ENCODE results near the gene DHX58.
"Not testable (repeated sequence)": the region's sequence is repeated elsewhere in the genome, so short reads cannot be mapped to it uniquely, and the experiment has no call there.

DHX58 gene

DNA sequence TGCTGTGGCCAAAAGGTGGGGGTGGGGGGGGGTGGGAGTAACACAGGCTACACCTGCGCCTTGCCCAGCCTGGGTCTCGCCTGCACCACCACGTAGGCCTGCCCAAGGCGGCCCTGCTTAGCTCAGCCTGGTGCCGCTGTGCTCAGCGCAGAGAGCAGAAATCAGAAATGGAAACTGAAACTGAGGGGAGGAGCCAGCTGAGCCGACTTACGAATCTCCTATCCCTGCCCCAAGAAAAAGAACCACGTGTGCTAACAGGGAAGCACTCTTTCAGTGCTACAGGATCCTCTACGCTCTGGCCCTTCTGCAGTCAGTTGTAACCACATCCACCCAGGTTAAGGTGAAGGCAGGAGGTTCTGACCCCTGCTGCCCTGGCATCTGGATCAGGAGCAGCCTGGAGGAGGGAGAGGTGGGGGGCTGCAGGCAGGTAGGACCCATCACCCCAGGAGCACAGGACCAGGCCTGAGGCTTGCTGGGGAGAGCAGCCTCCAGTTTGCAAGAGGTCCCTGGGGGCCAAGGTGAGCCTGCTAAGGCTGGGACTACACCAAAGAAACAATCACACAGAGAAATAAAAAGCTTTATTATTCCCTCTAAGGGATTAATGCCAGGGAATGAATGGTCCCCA lies at the start of gene DHX58:
TSS of gene DHX58 (minus strand) at position 163 of the 625 bp plus-strand sequence. CDS start 822 bp downstream, outside the sequence.
- Mint-ChIP-seq H3K27me3 (no peaks in the 10 kb centered on the region), H3K4me1 (peaks cover 85% of the 10 kb centered on the region), H3K27ac (peak within 1 kb of the TSS; percentile 95 to 99), H3K4me3 (peak within 1 kb of the TSS; percentile 87 to 94), H3K9me3 (no peaks in the 10 kb centered on the region)
- ATAC-seq: peak; percentile 89
- peak; percentile 77 to 85 for DNase-seq

DNA sequence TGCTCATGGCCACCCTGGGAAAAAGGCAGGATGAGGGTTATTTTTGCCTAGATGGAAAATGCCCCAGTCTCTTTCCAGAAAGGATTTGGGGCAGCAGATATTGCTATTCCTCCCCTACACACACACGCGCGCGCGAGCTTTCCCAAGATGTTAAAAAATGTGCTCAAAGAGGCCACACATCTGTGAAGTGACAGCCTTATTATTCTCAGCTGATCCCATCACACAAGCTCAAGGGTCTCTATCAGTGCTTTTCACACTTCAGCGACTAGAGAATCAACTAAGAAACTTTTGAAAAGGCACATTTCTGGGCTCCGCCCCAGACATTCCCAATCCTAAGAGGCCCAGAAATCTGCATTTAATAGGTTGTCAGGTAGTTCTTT lies 48.0 kb upstream of the DHX58 start:
- no peak overlapping the region for H3K4me3 Mint-ChIP-seq
- H3K27me3 Mint-ChIP-seq: no peaks in the 10 kb centered on the region
- ATAC-seq: no peak
- no peak overlapping the region for H3K27ac Mint-ChIP-seq
- no peak for DNase-seq
- H3K9me3 Mint-ChIP-seq: no peaks in the 10 kb centered on the region
- peaks cover 14% of the 10 kb centered on the region for H3K4me1 Mint-ChIP-seq

DNA sequence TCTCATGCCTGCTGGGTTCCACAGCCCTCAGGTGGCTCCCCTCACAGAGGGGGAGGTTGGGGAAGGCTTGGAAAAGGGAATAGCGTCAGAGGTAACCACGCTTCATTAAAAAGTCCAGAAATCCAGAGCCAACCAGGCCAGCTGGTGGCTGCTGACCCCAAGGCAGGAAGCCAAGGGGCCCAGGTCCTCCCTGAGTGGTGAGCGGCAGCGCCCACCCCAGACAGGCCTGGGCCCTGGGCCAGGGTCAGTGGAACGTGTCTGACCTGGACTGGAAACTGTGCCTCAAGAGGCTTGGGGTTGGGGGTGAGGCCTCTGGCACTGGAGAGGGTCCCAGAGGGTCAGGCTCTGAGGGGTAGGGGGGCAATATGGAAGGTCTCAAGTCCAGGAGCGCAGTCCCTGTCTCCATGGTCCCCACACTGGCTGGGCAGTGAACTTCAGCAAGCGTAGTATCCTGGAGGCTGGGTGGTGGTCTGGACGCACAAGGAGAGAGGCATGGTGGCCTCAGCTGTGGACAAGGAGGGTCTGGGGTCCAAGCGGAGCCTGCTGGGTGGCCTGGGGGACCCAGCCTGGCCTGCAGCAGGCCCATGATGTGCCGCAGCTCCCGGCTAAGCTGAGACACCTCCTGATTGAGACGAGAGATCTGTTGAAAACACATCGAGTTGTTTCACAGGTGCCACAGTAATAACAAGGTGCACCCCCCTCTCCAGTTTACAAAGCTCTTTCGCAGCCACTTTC lies 47.4 kb upstream of the DHX58 start:
- no peak overlapping the region for H3K27ac Mint-ChIP-seq
- no peak for ATAC-seq
- no peak for DNase-seq
- H3K4me1 Mint-ChIP-seq: peaks cover 19% of the 10 kb centered on the region
- no peaks in the 10 kb centered on the region for H3K9me3 Mint-ChIP-seq
- H3K4me3 Mint-ChIP-seq: no peak overlapping the region
- H3K27me3 Mint-ChIP-seq: no peaks in the 10 kb centered on the region

DNA sequence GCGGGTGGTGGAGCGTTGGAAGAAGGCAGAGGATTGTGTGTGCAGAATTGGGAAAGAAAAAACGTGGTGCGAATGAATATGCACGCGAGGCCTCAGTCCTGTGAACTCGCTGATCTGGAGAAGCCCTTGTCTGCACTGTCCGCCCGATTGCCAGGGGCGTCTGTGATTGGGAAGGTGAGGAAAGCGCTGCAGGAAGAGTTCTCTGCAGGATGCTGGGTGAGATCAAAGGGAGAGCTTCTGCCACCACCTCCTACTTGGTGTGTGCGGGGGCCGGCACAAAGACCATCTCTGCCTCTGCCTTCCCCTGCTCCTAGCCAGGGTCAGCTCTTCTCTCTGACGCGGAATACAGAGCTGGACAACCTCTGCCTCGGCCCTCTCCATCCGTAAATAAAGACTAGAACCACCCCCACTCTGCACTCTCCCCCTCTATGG lies 43.1 kb upstream of the DHX58 start:
- Mint-ChIP-seq H3K9me3 (no peaks in the 10 kb centered on the region), H3K4me1 (peaks cover 47% of the 10 kb centered on the region), H3K27me3 (no peaks in the 10 kb centered on the region), H3K4me3 (peak overlapping the region; percentile 78 to 94), H3K27ac (peak overlapping the region in 1 of 2 donors; percentile 97)
- DNase-seq: no peak
- no peak for ATAC-seq

DNA sequence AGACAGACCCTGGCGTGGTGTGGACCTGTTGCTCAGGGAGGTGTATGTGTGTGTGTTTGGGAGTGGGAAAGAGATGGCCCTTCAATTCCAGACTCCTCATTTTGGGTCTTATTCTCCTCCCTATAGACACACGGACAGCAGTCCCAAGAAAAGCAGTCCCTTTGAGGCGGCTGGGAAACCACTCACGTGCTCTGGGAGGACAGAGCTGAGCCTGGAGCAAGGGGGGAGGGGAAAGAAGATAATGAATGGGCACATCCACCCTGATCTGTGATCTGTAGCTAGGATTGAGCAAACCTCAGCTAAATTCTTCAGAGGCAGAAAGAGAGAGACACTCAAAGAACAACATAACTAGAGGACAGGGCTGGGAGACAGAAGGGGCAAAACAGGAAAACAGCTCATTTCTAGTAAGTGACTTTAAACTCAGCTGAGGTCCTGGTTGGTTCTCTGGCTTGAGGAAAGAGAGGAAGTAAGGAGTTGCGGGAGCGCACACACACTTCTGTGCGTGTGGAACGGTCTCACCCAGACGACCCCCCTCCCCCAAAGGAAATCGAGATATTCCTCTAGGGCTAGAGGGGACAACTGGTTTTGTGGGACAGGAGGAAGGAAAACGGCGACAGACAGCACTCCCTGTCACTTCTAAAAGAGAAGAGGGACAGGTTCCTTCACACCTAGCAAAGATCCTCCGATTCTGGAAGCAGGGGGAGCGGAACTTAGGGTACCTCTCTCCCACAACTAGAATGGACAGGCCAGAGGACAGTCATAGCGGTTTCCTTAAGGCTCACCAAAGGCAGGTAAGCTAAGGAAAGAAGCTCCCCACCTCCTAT lies 41.6 kb upstream of the DHX58 start:
- peaks cover 47% of the 10 kb centered on the region for H3K4me1 Mint-ChIP-seq
- no peak for ATAC-seq
- peak overlapping the region; percentile 78 to 94 for H3K4me3 Mint-ChIP-seq
- DNase-seq: no peak
- no peaks in the 10 kb centered on the region for H3K9me3 Mint-ChIP-seq
- no peaks in the 10 kb centered on the region for H3K27me3 Mint-ChIP-seq
- H3K27ac Mint-ChIP-seq: peak overlapping the region; percentile 90 to 97

DNA sequence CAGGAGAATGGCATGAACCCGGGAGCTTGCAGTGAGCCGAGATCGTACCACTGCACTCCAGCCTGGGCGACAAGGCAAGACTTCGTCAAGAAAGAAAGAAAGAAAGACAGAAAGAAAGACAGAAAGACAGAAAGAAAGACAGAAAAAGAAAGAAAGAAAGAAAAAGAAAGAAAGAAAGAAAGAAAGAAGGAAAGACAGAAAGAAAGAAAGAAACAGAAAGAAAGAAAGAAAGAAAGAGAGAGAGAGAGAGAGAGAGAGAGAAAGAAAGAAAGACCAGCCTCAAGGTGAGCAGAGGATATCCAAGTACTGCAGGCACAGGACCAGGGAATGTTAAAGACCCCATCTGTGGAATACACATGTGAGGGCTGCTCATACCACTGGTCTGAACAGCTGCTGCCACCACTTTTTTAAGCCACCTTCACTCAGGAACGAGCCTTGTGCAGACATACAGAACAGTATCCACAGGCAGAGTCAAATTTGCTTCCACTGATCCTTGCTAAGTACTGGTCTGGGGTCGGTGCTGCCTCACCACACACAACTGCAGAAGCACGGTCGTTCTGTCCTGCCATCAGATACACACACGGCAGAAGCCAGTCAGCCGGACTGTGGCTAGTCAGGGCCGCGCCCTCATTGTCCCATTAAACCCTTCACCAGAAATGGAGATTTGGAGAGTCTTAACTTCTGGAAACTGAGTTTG lies 34.5 kb upstream of the DHX58 start:
- H3K4me1 Mint-ChIP-seq: peaks cover 32% of the 10 kb centered on the region
- H3K27ac Mint-ChIP-seq: no peak overlapping the region
- ATAC-seq: no peak
- H3K9me3 Mint-ChIP-seq: no peaks in the 10 kb centered on the region
- H3K4me3 Mint-ChIP-seq: no peak overlapping the region
- H3K27me3 Mint-ChIP-seq: no peaks in the 10 kb centered on the region
- DNase-seq: no peak

DNA sequence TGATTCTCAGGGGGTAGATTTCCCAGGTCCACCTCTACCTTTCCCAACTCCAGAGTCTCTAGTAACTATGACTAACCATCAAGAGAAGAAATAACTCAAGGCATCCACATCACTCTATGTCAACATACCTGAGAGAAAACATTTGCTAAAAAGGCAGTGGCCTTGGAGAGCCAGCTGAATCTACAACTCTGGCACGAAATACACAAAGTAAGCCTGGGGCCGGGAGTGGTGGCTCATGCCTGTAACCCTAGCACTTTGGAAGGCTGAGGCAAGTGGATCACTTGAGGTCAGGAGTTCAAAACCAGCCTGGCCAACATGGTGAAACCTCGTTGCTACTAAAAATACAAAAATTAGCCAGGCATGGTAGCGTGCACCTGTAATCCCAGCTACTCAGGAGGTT lies 30.6 kb upstream of the DHX58 start:
- ATAC-seq, H3K27me3 Mint-ChIP-seq, H3K9me3 Mint-ChIP-seq, H3K4me3 Mint-ChIP-seq, DNase-seq: not testable (repeated sequence)
- Mint-ChIP-seq H3K4me1 (peaks cover 30% of the 10 kb centered on the region), H3K27ac (peak overlapping the region in 1 of 2 donors; percentile 65)

DNA sequence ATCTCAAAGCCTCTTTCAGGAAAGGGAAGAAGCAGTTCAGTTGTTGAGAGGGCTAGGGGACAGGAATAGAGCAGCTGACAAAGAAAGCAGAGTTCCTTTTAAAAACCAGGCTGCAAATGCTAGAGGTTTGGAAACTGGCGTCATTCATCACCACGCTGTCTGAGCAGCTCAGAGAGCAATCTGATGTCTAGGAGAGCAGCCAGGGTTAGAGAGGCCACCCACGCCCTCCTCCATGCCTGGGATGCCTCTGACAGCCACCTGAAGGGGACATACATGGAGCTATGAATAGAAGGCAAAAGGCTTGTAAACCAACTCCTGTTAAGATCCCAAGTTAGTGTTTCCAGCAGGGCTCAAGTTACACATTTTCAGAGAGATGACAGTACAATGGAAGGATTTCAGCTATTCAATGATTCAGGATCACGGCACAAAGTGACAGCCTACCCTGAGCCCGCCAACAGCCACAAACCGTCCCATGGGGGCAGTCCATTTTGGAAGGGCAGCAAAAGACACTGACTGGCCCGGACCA lies 29.9 kb upstream of the DHX58 start:
- no peak overlapping the region for H3K4me3 Mint-ChIP-seq
- DNase-seq (no peak), ATAC-seq (no peak)
- peak overlapping the region; percentile 12 to 65 for H3K27ac Mint-ChIP-seq
- peaks cover 33% of the 10 kb centered on the region for H3K4me1 Mint-ChIP-seq
- no peaks in the 10 kb centered on the region for H3K27me3 Mint-ChIP-seq
- no peaks in the 10 kb centered on the region for H3K9me3 Mint-ChIP-seq

DNA sequence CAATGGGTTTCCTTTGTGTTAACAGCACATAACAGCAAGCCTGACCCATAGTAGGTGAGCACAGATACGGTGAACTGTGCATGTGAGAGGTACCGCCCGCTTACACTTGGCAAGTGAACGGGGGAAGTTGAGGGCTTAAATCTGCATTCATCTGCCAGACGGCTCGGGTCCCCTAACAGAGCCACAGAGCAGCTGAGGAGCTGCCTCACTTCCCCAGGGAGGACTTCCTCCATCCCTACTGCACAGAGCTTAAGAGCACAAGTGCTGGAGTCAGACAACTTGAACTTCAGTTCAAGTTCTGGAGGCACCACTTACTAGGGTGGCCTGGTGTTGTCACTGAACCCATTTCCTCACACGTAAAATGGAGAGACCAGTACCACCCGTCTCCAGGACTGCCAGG lies 28.9 kb upstream of the DHX58 start:
- no peak for DNase-seq

DNA sequence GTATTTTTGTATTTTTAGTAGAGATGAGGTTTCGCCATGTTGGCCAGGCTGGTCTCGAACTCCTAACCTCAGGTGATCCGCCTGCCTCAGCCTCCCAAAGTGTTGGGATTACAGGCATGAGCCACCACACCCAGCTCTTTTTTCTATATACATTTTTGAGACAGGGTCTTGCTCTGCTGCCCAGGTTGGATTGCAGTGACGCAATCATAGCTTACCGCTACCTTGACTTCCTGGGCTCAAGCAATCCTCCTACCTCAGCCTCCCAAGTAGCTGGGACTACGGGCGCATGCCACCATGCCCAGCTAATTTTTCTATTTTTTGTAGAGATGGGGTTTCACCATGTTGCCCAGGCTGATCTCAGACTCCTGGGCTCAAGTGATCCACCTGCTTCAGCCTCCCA lies 28.2 kb upstream of the DHX58 start:
- H3K4me3 Mint-ChIP-seq, H3K9me3 Mint-ChIP-seq, H3K27ac Mint-ChIP-seq, H3K27me3 Mint-ChIP-seq, DNase-seq, ATAC-seq: not testable (repeated sequence)
- peaks cover 48% of the 10 kb centered on the region for H3K4me1 Mint-ChIP-seq

More for the DNA sequence above, 28.9 kb upstream of the DHX58 start:
- ATAC-seq: no peak
- peaks cover 41% of the 10 kb centered on the region for H3K4me1 Mint-ChIP-seq
- H3K9me3 Mint-ChIP-seq: no peaks in the 10 kb centered on the region
- H3K4me3 Mint-ChIP-seq: no peak overlapping the region
- no peak overlapping the region for H3K27ac Mint-ChIP-seq
- H3K27me3 Mint-ChIP-seq: no peaks in the 10 kb centered on the region

DNA sequence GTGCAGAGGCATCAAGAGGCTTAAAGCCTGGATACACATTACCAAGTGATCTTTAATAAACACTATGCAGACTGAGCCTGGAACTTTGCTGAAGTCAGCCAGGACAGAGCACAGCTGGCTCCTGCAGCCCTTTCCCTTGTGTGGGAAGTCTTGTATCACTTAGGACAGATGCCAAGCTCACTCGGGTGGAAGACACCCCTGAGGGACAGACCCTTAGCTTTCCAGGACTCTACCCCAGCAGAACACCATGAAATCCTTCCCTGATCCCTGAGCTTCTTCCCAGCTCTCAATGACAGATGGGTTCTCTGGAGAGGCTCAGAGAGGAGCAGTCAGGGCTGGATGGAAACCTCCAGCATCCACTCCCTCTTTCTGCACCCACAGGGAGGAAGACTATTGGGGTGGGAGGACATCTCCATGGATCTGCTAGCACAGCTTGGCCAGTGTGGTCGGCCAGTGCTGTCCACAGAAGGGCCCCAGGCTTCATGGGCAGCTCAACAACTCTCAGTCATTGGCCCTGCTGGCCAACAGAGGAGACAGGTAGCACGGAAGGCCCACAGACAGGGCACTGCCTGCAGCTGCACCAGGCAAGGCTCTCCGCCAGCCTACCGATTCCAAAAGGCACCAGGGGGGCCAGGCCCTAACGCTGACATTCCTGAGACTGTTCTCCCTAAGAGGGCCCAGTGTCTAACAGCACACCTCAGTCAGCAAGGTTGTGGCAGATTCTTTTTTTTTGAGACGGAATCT lies 26.4 kb upstream of the DHX58 start:
- H3K27ac Mint-ChIP-seq: no peak overlapping the region
- ATAC-seq: no peak
- H3K4me3 Mint-ChIP-seq: no peak overlapping the region
- DNase-seq: no peak
- no peaks in the 10 kb centered on the region for H3K9me3 Mint-ChIP-seq
- peaks cover 55% of the 10 kb centered on the region for H3K4me1 Mint-ChIP-seq
- H3K27me3 Mint-ChIP-seq: no peaks in the 10 kb centered on the region

DNA sequence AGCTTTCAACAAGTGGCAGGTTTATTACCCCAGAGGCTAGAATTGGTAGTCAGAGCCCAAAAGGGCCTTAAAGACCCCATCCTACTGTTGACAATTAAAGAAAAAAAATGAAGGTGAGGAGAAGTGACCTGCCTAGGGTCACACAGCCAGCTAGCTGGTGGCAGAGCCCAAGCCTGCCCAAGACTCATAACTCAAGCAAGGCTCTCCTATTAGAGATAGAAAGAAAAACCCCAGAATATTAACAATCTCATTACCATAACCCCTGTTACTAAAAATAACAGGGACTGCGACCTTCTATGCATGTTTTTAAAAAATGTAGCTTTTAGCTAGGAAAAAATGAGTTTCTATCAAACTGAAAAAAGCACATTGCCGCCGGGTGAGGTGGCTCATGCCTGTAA lies 24.1 kb upstream of the DHX58 start:
- no peak for DNase-seq
- Mint-ChIP-seq H3K4me1 (peaks cover 65% of the 10 kb centered on the region), H3K27me3 (no peaks in the 10 kb centered on the region), H3K4me3 (peak overlapping the region in 1 of 2 donors; percentile 26), H3K9me3 (no peaks in the 10 kb centered on the region), H3K27ac (peak overlapping the region in 1 of 2 donors; percentile 48)
- ATAC-seq: no peak

DNA sequence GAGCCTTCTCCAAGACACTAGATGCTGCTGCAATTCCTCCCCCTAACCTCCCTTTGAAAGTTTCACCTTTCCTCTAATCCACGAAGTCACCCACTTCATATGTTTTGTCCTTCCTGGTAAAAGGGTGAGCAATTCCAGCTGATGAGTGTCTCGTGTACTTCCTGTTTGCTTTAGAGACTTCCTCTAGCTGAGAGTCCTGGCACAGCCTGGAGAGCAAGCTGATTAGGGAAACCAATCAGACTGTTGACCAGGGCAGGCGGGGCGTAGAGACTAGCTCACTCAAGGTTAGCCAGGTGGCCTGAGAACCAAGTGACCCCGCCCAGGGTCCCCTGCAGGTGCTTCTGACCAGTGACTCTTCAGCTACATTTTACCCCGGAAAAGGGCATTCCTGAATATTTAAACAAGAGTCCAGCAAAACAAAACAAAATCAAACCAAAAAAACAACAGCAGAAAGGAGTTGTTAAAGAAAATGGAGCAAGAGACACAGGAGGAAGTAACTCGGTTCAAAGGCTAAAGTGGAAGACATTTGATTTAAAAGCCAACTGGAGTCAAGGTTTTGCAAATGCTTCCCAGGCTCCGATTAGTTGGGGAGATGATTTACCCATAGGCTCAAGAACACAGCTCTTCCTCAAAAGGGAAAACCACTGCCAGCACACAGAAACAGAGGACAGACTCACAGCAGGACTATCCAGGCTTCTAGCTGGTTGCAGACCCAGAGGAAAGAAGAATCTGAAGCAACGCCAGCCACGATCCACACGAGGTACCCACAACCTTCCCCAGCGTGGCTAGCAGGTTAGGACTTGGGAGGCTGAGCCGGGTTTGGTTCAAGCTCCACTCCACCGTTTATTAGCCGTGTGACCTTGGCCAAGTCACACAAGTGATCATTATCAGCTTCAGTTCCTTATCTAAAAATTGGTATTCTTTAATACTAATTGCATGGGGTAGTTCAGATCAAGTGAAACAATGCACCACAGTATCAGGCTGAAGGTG lies 23.4 kb upstream of the DHX58 start:
- Mint-ChIP-seq H3K27ac (peak overlapping the region in 1 of 2 donors; percentile 75), H3K9me3 (no peaks in the 10 kb centered on the region), H3K27me3 (no peaks in the 10 kb centered on the region), H3K4me1 (peaks cover 65% of the 10 kb centered on the region), H3K4me3 (no peak overlapping the region)
- no peak for ATAC-seq
- DNase-seq: no peak

DNA sequence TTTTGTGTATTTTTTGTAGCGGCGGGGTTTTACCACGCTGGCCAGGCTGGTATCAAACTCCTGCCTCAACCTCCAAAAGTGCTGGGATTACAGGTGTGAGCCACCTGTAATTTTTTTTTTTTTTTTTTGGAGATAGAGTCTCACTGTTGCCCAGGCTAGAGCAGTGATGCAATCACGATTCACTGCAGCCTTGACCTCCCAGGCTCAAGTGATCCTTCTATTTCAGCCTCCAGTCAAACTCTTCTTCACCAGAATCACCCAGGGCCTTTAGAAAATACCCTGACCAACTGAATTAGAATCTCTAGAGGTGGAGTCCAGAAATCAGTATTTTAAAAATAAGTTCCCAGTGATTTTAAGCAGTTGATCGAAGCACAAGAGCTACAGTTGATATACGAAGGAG lies 22.6 kb upstream of the DHX58 start:
- Mint-ChIP-seq H3K27me3 (no peaks in the 10 kb centered on the region), H3K9me3 (no peaks in the 10 kb centered on the region), H3K27ac (peak overlapping the region in 1 of 2 donors; percentile 75), H3K4me3 (no peak overlapping the region), H3K4me1 (peaks cover 70% of the 10 kb centered on the region)
- ATAC-seq (no peak), DNase-seq (no peak)
